OCI-LY3 (cell line): ENCODE results near the gene CCKAR.

Experiments used
- CTCF ChIP-seq: fragments of 200-600, 300-600 bp; sonication (generic); IDR thresholded peaks from 2 replicates; pipeline ENCODE4 v1.5.1; 2014; ENCODE audit warnings: antibody characterized with exemption, low read length, low read depth
- EZH2phosphoT487 ChIP-seq: fragments of 200-600 bp; shearing (Covaris generic); IDR thresholded peaks from 2 replicates; pipeline ENCODE4 v1.6.1; 2018; ENCODE audit warnings: antibody characterized with exemption, mixed run types, low read depth

GRCh38 chr4:26433556-26433955 lies 56.7 kb downstream of the CCKAR start:
- no peak for TF ChIP-seq CTCF
- no peak for TF ChIP-seq EZH2phosphoT487
